ENCODE data around the gene MT2A.

MT2A gene

GRCh38 chr16:56633535-56633934 lies 25.2 kb downstream of the MT2A start:
- H3K4me1 ChIP-seq (ENCODE audit: control insufficient read depth, low read depth, low read length): no peaks in the 10 kb centered on the region
- no peak overlapping the region for H3K9ac ChIP-seq (ENCODE audit: low read length)
- no peaks in the 10 kb centered on the region for H3K36me3 ChIP-seq (ENCODE audit: control insufficient read depth, low read depth, low read length)
- H3K9me3 ChIP-seq (ENCODE audit: control insufficient read depth, low read depth, low read length): no peaks in the 10 kb centered on the region
- H3K27me3 ChIP-seq (ENCODE audit: control insufficient read depth, insufficient read depth, low read length): peaks cover 100% of the 10 kb centered on the region
- no peak overlapping the region for H3K27ac ChIP-seq (ENCODE audit: low read length)
- no peak overlapping the region for H3K4me3 ChIP-seq (ENCODE audit: low read length)

GRCh38 chr16:56634715-56635440 lies 26.5 kb downstream of the MT2A start:
- Histone ChIP-seq H3K9ac (ENCODE audit: low read length) (no peak overlapping the region), H3K27me3 (ENCODE audit: control insufficient read depth, insufficient read depth, low read length) (peaks cover 100% of the 10 kb centered on the region), H3K9me3 (ENCODE audit: control insufficient read depth, low read depth, low read length) (no peaks in the 10 kb centered on the region), H3K36me3 (ENCODE audit: control insufficient read depth, low read depth, low read length) (no peaks in the 10 kb centered on the region), H3K27ac (ENCODE audit: low read length) (no peak overlapping the region), H3K4me3 (ENCODE audit: low read length) (peak overlapping the region; percentile 51), H3K4me1 (ENCODE audit: control insufficient read depth, low read depth, low read length) (no peaks in the 10 kb centered on the region)

- Histone ChIP-seq H3K36me3 (ENCODE audit: control insufficient read depth, low read depth, low read length) (no peaks in the 10 kb centered on the region), H3K27me3 (ENCODE audit: control insufficient read depth, insufficient read depth, low read length) (peaks cover 100% of the 10 kb centered on the region), H3K9me3 (ENCODE audit: control insufficient read depth, low read depth, low read length) (no peaks in the 10 kb centered on the region), H3K4me1 (ENCODE audit: control insufficient read depth, low read depth, low read length) (no peaks in the 10 kb centered on the region), H3K9ac (ENCODE audit: low read length) (no peak overlapping the region), H3K4me3 (ENCODE audit: low read length) (peak overlapping the region; percentile 51), H3K27ac (ENCODE audit: low read length) (no peak overlapping the region)
Measured at GRCh38 chr16:56635441-56635967, 27.1 kb downstream of the MT2A start.

GRCh38 chr16:56636616-56637413 lies 28.4 kb downstream of the MT2A start:
- Histone ChIP-seq H3K4me1 (ENCODE audit: control insufficient read depth, low read depth, low read length) (no peaks in the 10 kb centered on the region), H3K27me3 (ENCODE audit: control insufficient read depth, insufficient read depth, low read length) (peaks cover 100% of the 10 kb centered on the region), H3K9me3 (ENCODE audit: control insufficient read depth, low read depth, low read length) (no peaks in the 10 kb centered on the region), H3K9ac (ENCODE audit: low read length) (no peak overlapping the region), H3K27ac (ENCODE audit: low read length) (no peak overlapping the region), H3K36me3 (ENCODE audit: control insufficient read depth, low read depth, low read length) (no peaks in the 10 kb centered on the region), H3K4me3 (ENCODE audit: low read length) (no peak overlapping the region)

GRCh38 chr16:56637814-56638750 lies 29.7 kb downstream of the MT2A start, which contains the start of gene MT1A:
MT1A (plus strand) TSS chr16:56638666; CDS start chr16:56638739, 73 bp downstream.
- Histone ChIP-seq H3K4me1 (ENCODE audit: control insufficient read depth, low read depth, low read length) (no peaks in the 10 kb centered on the region), H3K36me3 (ENCODE audit: control insufficient read depth, low read depth, low read length) (no peaks in the 10 kb centered on the region), H3K9me3 (ENCODE audit: control insufficient read depth, low read depth, low read length) (no peaks in the 10 kb centered on the region), H3K4me3 (ENCODE audit: low read length) (peak within 1 kb of the TSS; percentile 51), H3K9ac (ENCODE audit: low read length) (no peak within 1 kb of the TSS), H3K27ac (ENCODE audit: low read length) (no peak within 1 kb of the TSS), H3K27me3 (ENCODE audit: control insufficient read depth, insufficient read depth, low read length) (peaks cover 100% of the 10 kb centered on the region)

GRCh38 chr16:56639045-56639444 lies 30.7 kb downstream of the MT2A start:
- no peak overlapping the region for H3K9ac ChIP-seq (ENCODE audit: low read length)
- H3K4me1 ChIP-seq (ENCODE audit: control insufficient read depth, low read depth, low read length): peaks cover 3% of the 10 kb centered on the region
- no peak overlapping the region for H3K27ac ChIP-seq (ENCODE audit: low read length)
- peaks cover 100% of the 10 kb centered on the region for H3K27me3 ChIP-seq (ENCODE audit: control insufficient read depth, insufficient read depth, low read length)
- H3K36me3 ChIP-seq (ENCODE audit: control insufficient read depth, low read depth, low read length): no peaks in the 10 kb centered on the region
- H3K9me3 ChIP-seq (ENCODE audit: control insufficient read depth, low read depth, low read length): no peaks in the 10 kb centered on the region
- H3K4me3 ChIP-seq (ENCODE audit: low read length): no peak overlapping the region

GRCh38 chr16:56640076-56640475 lies 31.7 kb downstream of the MT2A start:
- Histone ChIP-seq H3K27ac (ENCODE audit: low read length) (no peak overlapping the region), H3K4me3 (ENCODE audit: low read length) (no peak overlapping the region), H3K9ac (ENCODE audit: low read length) (no peak overlapping the region), H3K9me3 (ENCODE audit: control insufficient read depth, low read depth, low read length) (no peaks in the 10 kb centered on the region), H3K4me1 (ENCODE audit: control insufficient read depth, low read depth, low read length) (peaks cover 3% of the 10 kb centered on the region), H3K36me3 (ENCODE audit: control insufficient read depth, low read depth, low read length) (no peaks in the 10 kb centered on the region), H3K27me3 (ENCODE audit: control insufficient read depth, insufficient read depth, low read length) (peaks cover 100% of the 10 kb centered on the region)

- Histone ChIP-seq H3K4me3 (ENCODE audit: low read length) (no peak overlapping the region), H3K36me3 (ENCODE audit: control insufficient read depth, low read depth, low read length) (no peaks in the 10 kb centered on the region), H3K27me3 (ENCODE audit: control insufficient read depth, insufficient read depth, low read length) (peaks cover 100% of the 10 kb centered on the region), H3K9me3 (ENCODE audit: control insufficient read depth, low read depth, low read length) (no peaks in the 10 kb centered on the region), H3K4me1 (ENCODE audit: control insufficient read depth, low read depth, low read length) (peaks cover 3% of the 10 kb centered on the region), H3K9ac (ENCODE audit: low read length) (no peak overlapping the region), H3K27ac (ENCODE audit: low read length) (no peak overlapping the region)
Measured at GRCh38 chr16:56641166-56641565, 32.8 kb downstream of the MT2A start.

GRCh38 chr16:56643080-56643778 lies 34.8 kb downstream of the MT2A start:
- Histone ChIP-seq H3K4me3 (ENCODE audit: low read length) (peak overlapping the region; percentile 27), H3K27ac (ENCODE audit: low read length) (no peak overlapping the region), H3K36me3 (ENCODE audit: control insufficient read depth, low read depth, low read length) (no peaks in the 10 kb centered on the region), H3K27me3 (ENCODE audit: control insufficient read depth, insufficient read depth, low read length) (peaks cover 100% of the 10 kb centered on the region), H3K4me1 (ENCODE audit: control insufficient read depth, low read depth, low read length) (peaks cover 3% of the 10 kb centered on the region), H3K9ac (ENCODE audit: low read length) (no peak overlapping the region), H3K9me3 (ENCODE audit: control insufficient read depth, low read depth, low read length) (no peaks in the 10 kb centered on the region)

- Histone ChIP-seq H3K4me1 (ENCODE audit: control insufficient read depth, low read depth, low read length) (peaks cover 3% of the 10 kb centered on the region), H3K36me3 (ENCODE audit: control insufficient read depth, low read depth, low read length) (no peaks in the 10 kb centered on the region), H3K4me3 (ENCODE audit: low read length) (peak overlapping the region; percentile 27), H3K9me3 (ENCODE audit: control insufficient read depth, low read depth, low read length) (no peaks in the 10 kb centered on the region), H3K9ac (ENCODE audit: low read length) (no peak overlapping the region), H3K27ac (ENCODE audit: low read length) (no peak overlapping the region), H3K27me3 (ENCODE audit: control insufficient read depth, insufficient read depth, low read length) (peaks cover 100% of the 10 kb centered on the region)
Measured at GRCh38 chr16:56643833-56644232, 35.4 kb downstream of the MT2A start.
